K562 treated with DMSO at 1 percent for 24 hours (cell line): ENCODE results near the gene BRAF. TPM values are rescaled to one million over a fixed set of nuclear protein-coding genes. Genes with fewer than 3 reads are reported as not detected.

Experiments
- total RNA-seq: library from RNA; unstranded; fragments of 300-600 nt; gene quantifications from 2 replicates; pipeline ENCODE4 v1.2.3, GENCODE V29; 2022; ENCODE audit warnings: low read depth; ENCODE audit not compliant: insufficient read depth

Gene BRAF
- 9.0 and 10.3 TPM in 2 replicates for total RNA-seq

DNA sequence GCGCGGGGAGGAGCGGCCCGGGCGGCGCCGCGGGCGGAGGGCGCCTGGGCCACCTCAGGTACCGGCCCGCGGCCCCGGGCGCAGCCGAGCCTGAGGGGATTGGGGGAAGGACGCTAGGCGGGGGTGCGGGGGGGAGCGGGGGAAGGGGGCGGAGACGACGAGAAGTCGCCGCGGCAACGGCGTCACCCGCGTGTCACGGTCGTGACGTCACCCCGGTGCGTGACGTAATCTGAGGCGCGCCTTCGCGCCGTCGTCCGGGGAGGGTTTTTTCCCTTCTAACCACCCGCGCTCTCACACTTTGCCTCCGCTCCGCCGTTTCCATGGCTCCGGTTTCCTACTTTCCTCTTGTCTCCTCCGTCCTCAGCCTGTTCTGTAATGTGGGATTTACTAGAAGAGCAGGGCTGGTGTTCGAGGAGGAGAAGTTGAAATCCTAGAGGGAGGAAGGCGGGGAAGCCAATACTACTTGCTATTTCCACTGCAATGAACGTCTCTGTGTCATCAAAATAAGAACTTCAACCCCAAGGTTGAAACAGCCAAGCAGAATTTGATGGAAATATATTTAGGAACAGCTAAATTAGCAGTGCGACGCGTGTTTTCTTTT lies at the start of gene BRAF:
Gene BRAF (minus strand): TSS at position 109 of the 601 bp plus-strand sequence. CDS start 226 bp downstream, outside the sequence.

DNA sequence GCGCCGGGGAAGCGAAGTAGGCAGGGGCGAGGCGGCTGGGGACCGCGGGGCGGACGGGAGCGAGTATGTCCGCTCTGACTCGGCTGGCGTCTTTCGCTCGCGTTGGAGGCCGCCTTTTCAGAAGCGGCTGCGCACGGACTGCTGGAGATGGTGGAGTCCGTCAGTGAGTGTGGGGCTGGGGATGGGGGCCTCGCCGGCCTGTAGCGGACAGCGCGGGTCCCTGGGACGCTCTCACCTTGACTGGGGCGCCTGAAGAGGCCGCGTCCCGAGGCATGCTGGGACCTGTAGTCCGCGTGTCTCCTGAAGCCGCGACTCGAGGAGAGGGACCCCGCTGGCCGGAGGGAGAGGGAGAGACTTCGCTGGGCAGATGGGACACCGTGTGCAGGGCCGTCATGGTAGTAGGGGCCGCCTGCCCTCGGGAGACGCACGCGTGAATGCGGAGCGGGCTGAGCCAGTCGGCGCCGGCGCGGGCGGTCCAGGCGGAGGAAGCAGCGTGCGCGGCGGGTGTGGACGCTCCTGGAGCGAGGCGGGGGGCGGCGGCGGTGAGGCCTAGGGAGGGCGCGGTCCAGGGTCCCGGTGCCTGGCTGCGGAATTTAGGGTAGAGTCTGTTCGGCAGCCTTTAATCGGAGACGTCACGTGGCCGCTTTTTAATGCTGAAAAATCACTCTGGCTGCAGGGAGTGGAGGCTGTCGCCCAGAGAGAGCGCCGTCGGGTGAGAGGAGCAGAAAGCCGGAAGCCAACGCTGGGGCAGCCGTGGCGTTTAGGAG lies 227.9 kb downstream of the BRAF start, which contains the start of gene NDUFB2:
Gene NDUFB2 (plus strand): TSS at position 29 of the 767 bp plus-strand sequence. CDS start 37 bp downstream, at position 66.

DNA sequence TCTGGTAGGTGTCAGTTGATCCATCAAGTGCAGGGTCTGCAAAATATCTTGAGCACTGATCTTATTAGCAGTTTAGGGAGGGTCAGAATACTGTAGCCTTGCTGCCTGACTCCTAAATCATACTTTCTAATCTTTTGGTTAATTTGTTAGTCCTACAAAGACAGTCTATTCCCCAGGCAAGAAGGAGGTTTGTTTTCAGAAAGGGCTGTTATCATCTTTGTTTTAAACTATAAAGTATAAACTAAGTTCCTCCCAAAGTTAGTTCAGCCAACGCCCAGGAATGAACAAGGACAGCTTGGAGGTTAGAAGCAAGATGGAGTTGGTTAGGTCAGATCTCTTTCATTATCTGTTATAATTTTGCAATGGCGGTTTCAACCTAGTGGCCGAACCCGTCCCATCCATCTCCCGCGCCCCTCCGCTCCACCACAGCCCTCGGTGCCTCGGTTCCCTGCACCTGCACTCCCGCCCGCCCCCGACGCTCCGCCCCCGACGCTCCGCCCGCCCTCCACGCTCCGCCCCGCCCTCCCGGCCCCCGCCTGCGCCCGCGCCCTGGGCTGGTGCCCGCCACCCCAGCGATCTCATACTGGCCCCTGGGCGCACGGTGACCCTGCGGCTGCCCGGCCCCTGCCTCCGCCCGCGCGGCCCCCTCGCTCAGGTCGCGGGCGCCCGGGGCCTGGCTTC lies 252.2 kb downstream of the BRAF start, which contains the start of gene ADCK2:
Gene ADCK2 (plus strand): TSS at position 564 of the 681 bp plus-strand sequence. CDS start 386 bp downstream, outside the sequence.

Other genes starting within 250 kb of the BRAF start
- gene NDUFB2, start 228.2 kb downstream of the BRAF start, total RNA-seq = 388 and 428 TPM in 2 replicates
- gene MRPS33, start 90.0 kb upstream of the BRAF start, total RNA-seq = 66.3 and 82.0 TPM in 2 replicates
- 0.06 and 0.08 TPM in 2 replicates for gene TMEM178B, start 149.1 kb upstream of the BRAF start, total RNA-seq